Stomach (tissue), 9 donors: ENCODE data around the gene PRKCZ. TPM values are rescaled to one million over a fixed set of nuclear protein-coding genes. Genes with fewer than 3 reads are reported as not detected.

ENCODE experiments used
- DNase-seq, 2 donors: peaks; one replicate each; pipeline versions ENCODE4 v3.0.0 to v3.0.0-alpha.2; 2013 to 2019
- H3K27ac ChIP-seq, 5 donors: fragments of 200-600 bp in 4 of 5; sonication (generic) in 4 of 5; one replicate each; pipeline ENCODE4 v1.5.1; 2013 to 2019; ENCODE audit warnings: mild to moderate bottlenecking in 1 of 5, moderate library complexity in 1 of 5
- H3K27me3 ChIP-seq, 3 donors: fragments of 200-600 bp; sonication (generic); one replicate each; pipeline ENCODE4 v1.5.1; 2017 to 2019; ENCODE audit warnings: mixed run types in 1 of 3
- H3K36me3 ChIP-seq, 4 donors: fragments of 200-600 bp; sonication (generic); 1 replicate in 3 of 4; 2 replicates in 1 of 4; pipeline ENCODE4 v1.5.1; 2016 to 2019
- H3K4me1 ChIP-seq, 4 donors: fragments of 200-600 bp; sonication (generic); one replicate each; pipeline ENCODE4 v1.5.1; 2016 to 2019
- H3K4me3 ChIP-seq, 4 donors: fragments of 200-600 bp; sonication (generic) in 3 of 4; one replicate each; pipeline ENCODE4 v1.5.1; 2016 to 2019; ENCODE audit warnings: mild to moderate bottlenecking in 1 of 4
- H3K9me3 ChIP-seq, 4 donors: fragments of 200-600 bp; sonication (generic); one replicate each; pipeline ENCODE4 v1.5.1; 2016 to 2019
- CTCF ChIP-seq, 7 experiments: fragments of 450-650 bp in 4 of 7; fragments of 200-600 bp in 3 of 7; sonication (generic) in 3 of 7; IDR thresholded peaks; one replicate each; pipeline ENCODE4 v1.5.1; 2016 to 2019; ENCODE audit warnings: antibody characterized with exemption in 7 of 7, control low read depth in 2 of 7, mild to moderate bottlenecking in 1 of 7
- EP300 ChIP-seq: sonication (generic); formaldehyde crosslinking; IDR thresholded peaks from one replicate; pipeline ENCODE4 v1.6.1; 2017; ENCODE audit warnings: antibody characterized with exemption
- POLR2A ChIP-seq, 4 donors: fragments of 450-650 bp; IDR thresholded peaks; one replicate each; pipeline ENCODE4 v1.6.1; 2016; ENCODE audit warnings: antibody characterized with exemption in 4 of 4, control low read depth in 2 of 4, mild to moderate bottlenecking in 1 of 4, moderate library complexity in 1 of 4
- POLR2AphosphoS5 ChIP-seq, 3 donors: sonication (generic); formaldehyde crosslinking; IDR thresholded peaks; one replicate each; pipeline ENCODE4 v1.6.1; 2016; ENCODE audit warnings: antibody characterized with exemption in 3 of 3
- WGBS, 5 donors: extraction: QIAGEN DNeasy Blood & Tissue Kit in 3 of 5; methylation state at CpG; one replicate each; pipeline versions ENCODE4 v1.1.5 to v1.1.7; 2013 to 2018; 5-methylcytosine and 5-hydroxymethylcytosine counted together
- intact Hi-C: fragments of 100-400 bp; cut with DNase I; formaldehyde crosslinking; loops from one replicate; pipeline ENCODE4 v1.15.1; 2023; ENCODE audit warnings: low total_unique reads
- polyA plus RNA-seq, 3 donors: library from polyadenylated mRNA; stranded (reverse); fragments of 200-250 nt; gene quantifications; one replicate each; pipeline ENCODE4 v1.2.3, GENCODE V29; 2013
- total RNA-seq, 5 donors: library from RNA; depleted of rRNA; stranded (reverse); fragments of >200 nt; gene quantifications; one replicate each; pipeline versions ENCODE4 v1.1.0 to v1.2.3, GENCODE V29; 2014 to 2016
- donor health status: healthy with polysubstance abuse.
- donor health status: Bipolar disorder and iron deficiency.
- donor health status: healthy.

The PRKCZ gene
- total and polyA plus RNA-seq, 8 donors, result 11.1 to 55.8 (median 25.5) TPM

- DNase-seq, result no peak
- 76 to 89% (median 83%) methylated on average over 12 to 15 of the region's 15 CpGs for WGBS, 5 donors
- Histone ChIP-seq H3K4me1 (no peaks in the 10 kb centered on the region), H3K36me3 (no peaks in the 10 kb centered on the region), H3K27me3 (peaks cover 0 to 51% (median 0%) of the 10 kb centered on the region in 3 donors), H3K9me3 (peaks cover 0 to 13% (median 3%) of the 10 kb centered on the region in 4 donors), H3K27ac (no peak overlapping the region), H3K4me3 (no peak overlapping the region)
- no peak for TF ChIP-seq CTCF (IDR thresholded peaks at IDR 0.05)
- TF ChIP-seq EP300, result no peak
- TF ChIP-seq POLR2A (IDR thresholded peaks at IDR 0.05), result no peak
- TF ChIP-seq POLR2AphosphoS5 (IDR thresholded peaks at IDR 0.05), result no peak
- intact Hi-C loops, result no loop called here
Observed at GRCh38 chr1:2036287-2036686, 13.9 kb upstream of the PRKCZ start.

- WGBS, 5 donors, result 76 to 83% (median 82%) methylated on average over 18 of the region's 18 CpGs
- H3K9me3 ChIP-seq, result peaks cover 0 to 13% (median 3%) of the 10 kb centered on the region in 4 donors
- DNase-seq, result no peak
- no peaks in the 10 kb centered on the region for H3K4me1 ChIP-seq
- H3K27me3 ChIP-seq, result peaks cover 0 to 46% (median 0%) of the 10 kb centered on the region in 3 donors
- no peak overlapping the region for H3K27ac ChIP-seq
- H3K36me3 ChIP-seq, result no peaks in the 10 kb centered on the region
- intact Hi-C loops, result no loop called here
- no peak for TF ChIP-seq POLR2A (IDR thresholded peaks at IDR 0.05)
- TF ChIP-seq EP300, result no peak
- TF ChIP-seq POLR2AphosphoS5 (IDR thresholded peaks at IDR 0.05), result no peak
- TF ChIP-seq CTCF (IDR thresholded peaks at IDR 0.05), result no peak
- H3K4me3 ChIP-seq, result no peak overlapping the region
Observed at GRCh38 chr1:2037314-2037979, 12.8 kb upstream of the PRKCZ start.

DNA sequence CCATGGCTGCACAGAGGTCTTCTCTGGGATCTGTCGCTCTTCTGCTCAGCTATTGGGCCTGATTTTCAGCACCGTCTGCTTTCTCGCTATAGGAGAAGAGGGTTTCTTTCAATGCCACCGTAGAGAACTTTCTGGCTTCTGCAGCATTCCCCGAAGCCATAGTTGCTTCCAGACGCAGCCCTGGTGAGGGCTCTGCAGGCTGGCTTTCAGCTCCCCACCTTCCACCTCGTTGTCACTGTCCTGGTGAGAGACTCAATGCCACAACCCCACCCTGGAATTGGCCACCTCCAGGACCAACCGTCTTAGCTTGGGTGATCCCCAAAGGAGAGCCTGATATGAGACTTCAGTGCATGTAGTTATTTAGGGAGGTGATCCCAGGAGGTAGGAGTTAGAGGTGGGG lies 12.0 kb upstream of the PRKCZ start:
- intact Hi-C loops, result no loop called here
- no peak for DNase-seq
- Histone ChIP-seq H3K27ac (no peak overlapping the region), H3K4me3 (no peak overlapping the region), H3K4me1 (peaks cover 0 to 4% (median 1%) of the 10 kb centered on the region in 4 donors), H3K27me3 (peaks cover 0 to 44% (median 5%) of the 10 kb centered on the region in 3 donors), H3K9me3 (peaks cover 0 to 13% (median 3%) of the 10 kb centered on the region in 4 donors), H3K36me3 (no peaks in the 10 kb centered on the region)
- no peak for TF ChIP-seq EP300
- TF ChIP-seq POLR2A (IDR thresholded peaks at IDR 0.05), result no peak
- WGBS, 5 donors, result 83 to 92% (median 89%) methylated on average over 8 of the region's 8 CpGs

GRCh38 chr1:2039251-2039650 lies 11.0 kb upstream of the PRKCZ start:
- TF ChIP-seq CTCF (IDR thresholded peaks at IDR 0.05) (no peak), POLR2A (IDR thresholded peaks at IDR 0.05) (no peak), POLR2AphosphoS5 (IDR thresholded peaks at IDR 0.05) (no peak), EP300 (no peak)
- peaks cover 0 to 6% (median 3%) of the 10 kb centered on the region in 4 donors for H3K4me1 ChIP-seq
- no peak for DNase-seq
- H3K27me3 ChIP-seq, result peaks cover 0 to 47% (median 10%) of the 10 kb centered on the region in 3 donors
- H3K27ac ChIP-seq, result no peak overlapping the region
- H3K9me3 ChIP-seq, result peaks cover 0 to 13% (median 3%) of the 10 kb centered on the region in 4 donors
- intact Hi-C loops, result no loop called here
- H3K4me3 ChIP-seq, result no peak overlapping the region
- WGBS, 5 donors, result 78 to 87% (median 82%) methylated on average over 8 of the region's 8 CpGs
- H3K36me3 ChIP-seq, result no peaks in the 10 kb centered on the region

GRCh38 chr1:2041305-2041704 lies 8.9 kb upstream of the PRKCZ start:
- 72 to 89% (median 78%) methylated on average over 10 to 15 of the region's 15 CpGs for whole genome bisulfite sequencing, 5 donors
- TF ChIP-seq POLR2AphosphoS5 (IDR thresholded peaks at IDR 0.05) (no peak), EP300 (no peak), CTCF (IDR thresholded peaks at IDR 0.05) (no peak), POLR2A (IDR thresholded peaks at IDR 0.05) (no peak)
- no peak overlapping the region for H3K27ac ChIP-seq
- H3K27me3 ChIP-seq, result peaks cover 0 to 53% (median 17%) of the 10 kb centered on the region in 3 donors
- intact Hi-C loops, result loop anchor here (5.0 kb wide), 1 partner anchor 79 kb away; no protein-coding TSS in a partner anchor
- peaks cover 0 to 13% (median 3%) of the 10 kb centered on the region in 4 donors for H3K9me3 ChIP-seq
- no peak overlapping the region for H3K4me3 ChIP-seq
- DNase-seq, result no peak
- H3K4me1 ChIP-seq, result peaks cover 10 to 27% (median 22%) of the 10 kb centered on the region in 4 donors
- no peaks in the 10 kb centered on the region for H3K36me3 ChIP-seq
